ENCODE data around the gene DHX16. TPM values are rescaled to one million over a fixed set of nuclear protein-coding genes. Genes with fewer than 3 reads are reported as not detected.
A peak's percentile ranks its signal among the peaks of the same experiment; 100 is the strongest.

DHX16 gene
- total and polyA plus RNA-seq, 9 of the 15 experiments (the other 6 are each of a cell fraction or from before 2014, with no cell fraction given): 14.6 to 66.1 (median 47.5) TPM

DNA sequence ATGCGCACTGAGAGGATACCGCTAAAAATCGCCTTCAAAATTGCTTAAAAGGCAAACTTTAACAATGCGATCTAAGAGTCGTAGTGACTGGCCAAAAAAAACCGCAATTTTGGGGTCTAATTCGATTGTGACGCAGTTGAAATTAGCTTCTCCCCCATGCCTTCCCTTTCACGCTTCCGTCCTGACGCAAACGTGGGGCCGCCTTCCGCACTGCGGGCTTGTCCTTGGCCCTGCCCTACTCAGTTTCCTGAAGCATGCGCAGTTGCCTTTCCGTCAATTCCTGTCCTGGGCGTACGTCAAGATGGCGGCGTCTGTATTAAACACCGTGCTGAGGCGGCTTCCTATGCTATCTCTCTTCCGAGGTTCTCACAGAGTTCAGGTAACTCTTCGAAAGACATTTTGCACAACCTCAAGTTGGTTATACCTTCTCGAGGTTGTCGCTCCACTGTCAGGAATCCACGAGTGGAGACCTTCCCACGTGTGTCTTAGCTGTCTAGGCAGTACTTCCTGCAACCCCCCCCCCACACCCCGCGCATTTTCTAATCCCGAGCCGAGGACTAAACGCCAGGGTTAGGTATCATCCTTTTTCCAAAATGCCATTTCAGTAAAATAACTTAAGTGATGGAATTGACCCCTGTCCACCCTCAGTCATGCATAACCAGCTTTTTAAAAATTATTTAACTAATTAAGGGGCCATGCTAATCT lies 55.1 kb downstream of the DHX16 start, which contains the start of gene MRPS18B (continued):
- TF ChIP-seq, protein P1, sequence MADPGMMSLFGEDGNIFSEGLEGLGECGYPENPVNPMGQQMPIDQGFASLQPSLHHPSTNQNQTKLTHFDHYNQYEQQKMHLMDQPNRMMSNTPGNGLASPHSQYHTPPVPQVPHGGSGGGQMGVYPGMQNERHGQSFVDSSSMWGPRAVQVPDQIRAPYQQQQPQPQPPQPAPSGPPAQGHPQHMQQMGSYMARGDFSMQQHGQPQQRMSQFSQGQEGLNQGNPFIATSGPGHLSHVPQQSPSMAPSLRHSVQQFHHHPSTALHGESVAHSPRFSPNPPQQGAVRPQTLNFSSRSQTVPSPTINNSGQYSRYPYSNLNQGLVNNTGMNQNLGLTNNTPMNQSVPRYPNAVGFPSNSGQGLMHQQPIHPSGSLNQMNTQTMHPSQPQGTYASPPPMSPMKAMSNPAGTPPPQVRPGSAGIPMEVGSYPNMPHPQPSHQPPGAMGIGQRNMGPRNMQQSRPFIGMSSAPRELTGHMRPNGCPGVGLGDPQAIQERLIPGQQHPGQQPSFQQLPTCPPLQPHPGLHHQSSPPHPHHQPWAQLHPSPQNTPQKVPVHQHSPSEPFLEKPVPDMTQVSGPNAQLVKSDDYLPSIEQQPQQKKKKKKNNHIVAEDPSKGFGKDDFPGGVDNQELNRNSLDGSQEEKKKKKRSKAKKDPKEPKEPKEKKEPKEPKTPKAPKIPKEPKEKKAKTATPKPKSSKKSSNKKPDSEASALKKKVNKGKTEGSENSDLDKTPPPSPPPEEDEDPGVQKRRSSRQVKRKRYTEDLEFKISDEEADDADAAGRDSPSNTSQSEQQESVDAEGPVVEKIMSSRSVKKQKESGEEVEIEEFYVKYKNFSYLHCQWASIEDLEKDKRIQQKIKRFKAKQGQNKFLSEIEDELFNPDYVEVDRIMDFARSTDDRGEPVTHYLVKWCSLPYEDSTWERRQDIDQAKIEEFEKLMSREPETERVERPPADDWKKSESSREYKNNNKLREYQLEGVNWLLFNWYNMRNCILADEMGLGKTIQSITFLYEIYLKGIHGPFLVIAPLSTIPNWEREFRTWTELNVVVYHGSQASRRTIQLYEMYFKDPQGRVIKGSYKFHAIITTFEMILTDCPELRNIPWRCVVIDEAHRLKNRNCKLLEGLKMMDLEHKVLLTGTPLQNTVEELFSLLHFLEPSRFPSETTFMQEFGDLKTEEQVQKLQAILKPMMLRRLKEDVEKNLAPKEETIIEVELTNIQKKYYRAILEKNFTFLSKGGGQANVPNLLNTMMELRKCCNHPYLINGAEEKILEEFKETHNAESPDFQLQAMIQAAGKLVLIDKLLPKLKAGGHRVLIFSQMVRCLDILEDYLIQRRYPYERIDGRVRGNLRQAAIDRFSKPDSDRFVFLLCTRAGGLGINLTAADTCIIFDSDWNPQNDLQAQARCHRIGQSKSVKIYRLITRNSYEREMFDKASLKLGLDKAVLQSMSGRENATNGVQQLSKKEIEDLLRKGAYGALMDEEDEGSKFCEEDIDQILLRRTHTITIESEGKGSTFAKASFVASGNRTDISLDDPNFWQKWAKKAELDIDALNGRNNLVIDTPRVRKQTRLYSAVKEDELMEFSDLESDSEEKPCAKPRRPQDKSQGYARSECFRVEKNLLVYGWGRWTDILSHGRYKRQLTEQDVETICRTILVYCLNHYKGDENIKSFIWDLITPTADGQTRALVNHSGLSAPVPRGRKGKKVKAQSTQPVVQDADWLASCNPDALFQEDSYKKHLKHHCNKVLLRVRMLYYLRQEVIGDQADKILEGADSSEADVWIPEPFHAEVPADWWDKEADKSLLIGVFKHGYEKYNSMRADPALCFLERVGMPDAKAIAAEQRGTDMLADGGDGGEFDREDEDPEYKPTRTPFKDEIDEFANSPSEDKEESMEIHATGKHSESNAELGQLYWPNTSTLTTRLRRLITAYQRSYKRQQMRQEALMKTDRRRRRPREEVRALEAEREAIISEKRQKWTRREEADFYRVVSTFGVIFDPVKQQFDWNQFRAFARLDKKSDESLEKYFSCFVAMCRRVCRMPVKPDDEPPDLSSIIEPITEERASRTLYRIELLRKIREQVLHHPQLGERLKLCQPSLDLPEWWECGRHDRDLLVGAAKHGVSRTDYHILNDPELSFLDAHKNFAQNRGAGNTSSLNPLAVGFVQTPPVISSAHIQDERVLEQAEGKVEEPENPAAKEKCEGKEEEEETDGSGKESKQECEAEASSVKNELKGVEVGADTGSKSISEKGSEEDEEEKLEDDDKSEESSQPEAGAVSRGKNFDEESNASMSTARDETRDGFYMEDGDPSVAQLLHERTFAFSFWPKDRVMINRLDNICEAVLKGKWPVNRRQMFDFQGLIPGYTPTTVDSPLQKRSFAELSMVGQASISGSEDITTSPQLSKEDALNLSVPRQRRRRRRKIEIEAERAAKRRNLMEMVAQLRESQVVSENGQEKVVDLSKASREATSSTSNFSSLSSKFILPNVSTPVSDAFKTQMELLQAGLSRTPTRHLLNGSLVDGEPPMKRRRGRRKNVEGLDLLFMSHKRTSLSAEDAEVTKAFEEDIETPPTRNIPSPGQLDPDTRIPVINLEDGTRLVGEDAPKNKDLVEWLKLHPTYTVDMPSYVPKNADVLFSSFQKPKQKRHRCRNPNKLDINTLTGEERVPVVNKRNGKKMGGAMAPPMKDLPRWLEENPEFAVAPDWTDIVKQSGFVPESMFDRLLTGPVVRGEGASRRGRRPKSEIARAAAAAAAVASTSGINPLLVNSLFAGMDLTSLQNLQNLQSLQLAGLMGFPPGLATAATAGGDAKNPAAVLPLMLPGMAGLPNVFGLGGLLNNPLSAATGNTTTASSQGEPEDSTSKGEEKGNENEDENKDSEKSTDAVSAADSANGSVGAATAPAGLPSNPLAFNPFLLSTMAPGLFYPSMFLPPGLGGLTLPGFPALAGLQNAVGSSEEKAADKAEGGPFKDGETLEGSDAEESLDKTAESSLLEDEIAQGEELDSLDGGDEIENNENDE (IDR thresholded peaks at IDR 0.05; ENCODE audit: low read depth, low read length): no peak
- peak; percentile 57; the same call in 1 of the 2 replicates for TF ChIP-seq ZBTB17 (CRISPR knock-in tag; IDR thresholded peaks at IDR 0.05)
- TF ChIP-seq ZNF12 (CRISPR knock-in tag; IDR thresholded peaks at IDR 0.05): peak; percentile 46; the same call in 1 of the 2 replicates
- TF ChIP-seq, protein P2, sequence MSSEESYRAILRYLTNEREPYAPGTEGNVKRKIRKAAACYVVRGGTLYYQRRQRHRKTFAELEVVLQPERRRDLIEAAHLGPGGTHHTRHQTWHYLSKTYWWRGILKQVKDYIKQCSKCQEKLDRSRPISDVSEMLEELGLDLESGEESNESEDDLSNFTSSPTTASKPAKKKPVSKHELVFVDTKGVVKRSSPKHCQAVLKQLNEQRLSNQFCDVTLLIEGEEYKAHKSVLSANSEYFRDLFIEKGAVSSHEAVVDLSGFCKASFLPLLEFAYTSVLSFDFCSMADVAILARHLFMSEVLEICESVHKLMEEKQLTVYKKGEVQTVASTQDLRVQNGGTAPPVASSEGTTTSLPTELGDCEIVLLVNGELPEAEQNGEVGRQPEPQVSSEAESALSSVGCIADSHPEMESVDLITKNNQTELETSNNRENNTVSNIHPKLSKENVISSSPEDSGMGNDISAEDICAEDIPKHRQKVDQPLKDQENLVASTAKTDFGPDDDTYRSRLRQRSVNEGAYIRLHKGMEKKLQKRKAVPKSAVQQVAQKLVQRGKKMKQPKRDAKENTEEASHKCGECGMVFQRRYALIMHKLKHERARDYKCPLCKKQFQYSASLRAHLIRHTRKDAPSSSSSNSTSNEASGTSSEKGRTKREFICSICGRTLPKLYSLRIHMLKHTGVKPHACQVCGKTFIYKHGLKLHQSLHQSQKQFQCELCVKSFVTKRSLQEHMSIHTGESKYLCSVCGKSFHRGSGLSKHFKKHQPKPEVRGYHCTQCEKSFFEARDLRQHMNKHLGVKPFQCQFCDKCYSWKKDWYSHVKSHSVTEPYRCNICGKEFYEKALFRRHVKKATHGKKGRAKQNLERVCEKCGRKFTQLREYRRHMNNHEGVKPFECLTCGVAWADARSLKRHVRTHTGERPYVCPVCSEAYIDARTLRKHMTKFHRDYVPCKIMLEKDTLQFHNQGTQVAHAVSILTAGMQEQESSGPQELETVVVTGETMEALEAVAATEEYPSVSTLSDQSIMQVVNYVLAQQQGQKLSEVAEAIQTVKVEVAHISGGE (CRISPR knock-in tag; IDR thresholded peaks at IDR 0.05): peak in 1 of 3 experiments; percentile 83; a peak in 3 of 6 replicates
- peak; percentile 26; the same call in 1 of the 2 replicates for TF ChIP-seq ZNF75A (CRISPR knock-in tag; IDR thresholded peaks at IDR 0.05)
- peak; percentile 86 for TF ChIP-seq CXXC5 (CRISPR knock-in tag; IDR thresholded peaks at IDR 0.05)
- TF ChIP-seq, protein P3, sequence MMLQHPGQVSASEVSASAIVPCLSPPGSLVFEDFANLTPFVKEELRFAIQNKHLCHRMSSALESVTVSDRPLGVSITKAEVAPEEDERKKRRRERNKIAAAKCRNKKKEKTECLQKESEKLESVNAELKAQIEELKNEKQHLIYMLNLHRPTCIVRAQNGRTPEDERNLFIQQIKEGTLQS (IDR thresholded peaks at IDR 0.05): peak; percentile 69; the same call in 1 of the 2 replicates
- TF ChIP-seq, protein P3 (CRISPR knock-in tag; conservative IDR thresholded peaks at IDR 0.05): no peak

All from K562 (cell line).